Measurements from ENCODE around the gene DAB1.

Gene DAB1

DNA sequence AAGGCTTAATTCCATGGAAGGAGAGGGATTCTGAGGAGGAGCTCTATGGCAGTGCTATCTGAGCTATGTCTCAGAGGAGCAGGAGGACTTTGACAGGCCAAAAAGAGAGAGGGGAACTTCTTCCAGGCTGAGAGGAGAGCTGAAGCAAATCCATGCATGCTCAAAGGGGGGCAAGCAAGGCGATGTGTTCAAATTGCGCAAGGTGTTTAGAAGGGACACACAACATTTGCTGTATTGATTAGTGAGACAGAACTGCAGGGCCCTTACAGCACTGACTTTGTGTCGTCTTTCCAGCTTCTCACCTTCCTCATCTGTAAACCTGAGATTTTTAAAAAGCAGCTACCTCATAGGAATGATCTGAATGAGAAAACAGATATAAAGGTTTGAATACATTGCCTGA is 145.3 kb downstream of the DAB1 start:
- H3K4me3 ChIP-seq (ENCODE audit: low read depth, low read length) = no peak overlapping the region
- TF ChIP-seq, protein P1, sequence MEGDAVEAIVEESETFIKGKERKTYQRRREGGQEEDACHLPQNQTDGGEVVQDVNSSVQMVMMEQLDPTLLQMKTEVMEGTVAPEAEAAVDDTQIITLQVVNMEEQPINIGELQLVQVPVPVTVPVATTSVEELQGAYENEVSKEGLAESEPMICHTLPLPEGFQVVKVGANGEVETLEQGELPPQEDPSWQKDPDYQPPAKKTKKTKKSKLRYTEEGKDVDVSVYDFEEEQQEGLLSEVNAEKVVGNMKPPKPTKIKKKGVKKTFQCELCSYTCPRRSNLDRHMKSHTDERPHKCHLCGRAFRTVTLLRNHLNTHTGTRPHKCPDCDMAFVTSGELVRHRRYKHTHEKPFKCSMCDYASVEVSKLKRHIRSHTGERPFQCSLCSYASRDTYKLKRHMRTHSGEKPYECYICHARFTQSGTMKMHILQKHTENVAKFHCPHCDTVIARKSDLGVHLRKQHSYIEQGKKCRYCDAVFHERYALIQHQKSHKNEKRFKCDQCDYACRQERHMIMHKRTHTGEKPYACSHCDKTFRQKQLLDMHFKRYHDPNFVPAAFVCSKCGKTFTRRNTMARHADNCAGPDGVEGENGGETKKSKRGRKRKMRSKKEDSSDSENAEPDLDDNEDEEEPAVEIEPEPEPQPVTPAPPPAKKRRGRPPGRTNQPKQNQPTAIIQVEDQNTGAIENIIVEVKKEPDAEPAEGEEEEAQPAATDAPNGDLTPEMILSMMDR (IDR thresholded peaks at IDR 0.05; ENCODE audit: control insufficient read depth, extremely low read depth, insufficient read depth) = no peak
- DNase-seq (ENCODE audit: low read depth) = no peak

DNA sequence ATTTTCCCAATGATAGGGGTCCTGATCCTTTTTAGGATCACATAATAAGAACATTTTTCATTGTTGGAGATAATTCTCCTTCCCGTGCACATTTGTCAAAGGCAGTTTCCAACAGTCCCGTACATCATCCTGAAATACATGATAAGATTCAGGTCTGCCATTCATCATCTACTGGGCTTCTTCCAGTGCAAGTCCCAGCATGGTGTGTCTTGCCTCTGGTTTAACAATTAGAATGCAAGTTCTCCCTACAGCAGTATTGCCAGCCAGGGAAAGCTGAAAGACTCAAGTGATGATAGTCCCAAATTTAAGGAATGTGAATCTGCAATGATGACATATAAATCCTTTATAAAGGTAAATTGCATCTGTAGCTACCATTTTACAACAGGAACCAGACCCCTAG is 146.2 kb downstream of the DAB1 start:
- TF ChIP-seq, protein P1 (IDR thresholded peaks at IDR 0.05; ENCODE audit: control insufficient read depth, extremely low read depth, insufficient read depth) = no peak
- DNase-seq (ENCODE audit: low read depth) = no peak
- no peak overlapping the region for H3K4me3 ChIP-seq (ENCODE audit: low read depth, low read length)

DNA sequence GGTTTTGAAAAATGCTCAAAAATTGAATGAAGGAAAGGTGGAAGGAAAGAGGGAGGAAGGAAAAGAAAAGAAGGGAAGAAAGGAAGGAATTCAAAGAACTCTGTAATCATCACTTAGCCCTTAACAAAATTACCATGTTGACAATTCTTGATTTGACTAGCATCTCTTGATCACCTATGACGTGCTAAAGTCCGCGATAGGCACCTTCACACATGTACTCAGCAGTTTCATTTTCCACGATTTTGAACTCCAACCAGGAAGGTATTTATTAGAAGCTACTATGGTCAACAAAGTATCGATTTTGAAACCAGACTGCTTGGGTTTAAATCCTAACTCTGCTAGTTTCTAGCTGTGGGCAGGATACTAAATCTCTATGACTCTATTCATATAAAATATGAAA is 146.9 kb downstream of the DAB1 start:
- H3K4me3 ChIP-seq (ENCODE audit: low read depth, low read length) = no peak overlapping the region
- TF ChIP-seq, protein P1 (IDR thresholded peaks at IDR 0.05; ENCODE audit: control insufficient read depth, extremely low read depth, insufficient read depth) = no peak

DNA sequence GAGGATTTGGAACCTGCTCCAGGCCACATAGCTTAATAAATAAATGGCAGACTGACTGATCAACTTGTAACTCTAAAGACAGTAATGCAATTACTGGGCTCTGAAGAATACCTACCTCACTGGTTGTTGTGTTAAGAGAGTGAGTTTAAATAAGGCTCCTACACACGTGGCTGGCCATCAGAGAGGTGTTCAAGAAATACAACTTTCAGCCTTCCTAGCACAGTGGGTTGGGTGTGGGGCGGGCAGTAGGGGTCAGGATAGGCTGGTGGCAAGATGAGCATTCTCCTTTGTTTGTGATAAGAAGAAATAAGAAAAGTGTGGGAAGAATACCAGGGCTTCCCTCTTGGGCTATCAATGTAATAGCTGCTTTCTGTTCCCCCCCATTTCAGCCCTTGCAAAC is 151.3 kb downstream of the DAB1 start:
- no peak for DNase-seq (ENCODE audit: low read depth)
- TF ChIP-seq, protein P1 (IDR thresholded peaks at IDR 0.05; ENCODE audit: control insufficient read depth, extremely low read depth, insufficient read depth) = no peak
- no peak overlapping the region for H3K4me3 ChIP-seq (ENCODE audit: low read depth, low read length)

More for the DNA sequence above, 146.9 kb downstream of the DAB1 start:
- no peak for DNase-seq (ENCODE audit: low read depth)

DNA sequence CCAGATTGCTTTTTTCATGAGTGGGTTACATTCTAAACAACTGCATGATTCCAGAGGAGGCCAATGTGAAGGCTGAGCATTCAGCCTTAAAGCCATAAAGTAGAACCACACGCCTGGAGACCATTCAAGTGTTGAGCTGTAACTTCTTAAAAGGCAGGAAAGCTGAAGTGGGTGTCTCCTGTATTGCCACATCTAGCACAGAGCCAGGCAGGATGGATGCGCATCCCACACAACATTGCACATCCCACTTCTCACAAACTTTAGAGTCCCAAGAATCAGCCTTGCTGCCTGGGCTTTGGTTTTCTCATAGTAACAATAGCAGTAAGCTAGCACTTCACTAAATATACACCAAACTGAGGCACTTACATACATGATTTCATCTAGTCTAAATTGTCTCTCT is 151.7 kb downstream of the DAB1 start:
- TF ChIP-seq, protein P1 (IDR thresholded peaks at IDR 0.05; ENCODE audit: control insufficient read depth, extremely low read depth, insufficient read depth) = no peak
- no peak for DNase-seq (ENCODE audit: low read depth)
- no peak overlapping the region for H3K4me3 ChIP-seq (ENCODE audit: low read depth, low read length)

DNA sequence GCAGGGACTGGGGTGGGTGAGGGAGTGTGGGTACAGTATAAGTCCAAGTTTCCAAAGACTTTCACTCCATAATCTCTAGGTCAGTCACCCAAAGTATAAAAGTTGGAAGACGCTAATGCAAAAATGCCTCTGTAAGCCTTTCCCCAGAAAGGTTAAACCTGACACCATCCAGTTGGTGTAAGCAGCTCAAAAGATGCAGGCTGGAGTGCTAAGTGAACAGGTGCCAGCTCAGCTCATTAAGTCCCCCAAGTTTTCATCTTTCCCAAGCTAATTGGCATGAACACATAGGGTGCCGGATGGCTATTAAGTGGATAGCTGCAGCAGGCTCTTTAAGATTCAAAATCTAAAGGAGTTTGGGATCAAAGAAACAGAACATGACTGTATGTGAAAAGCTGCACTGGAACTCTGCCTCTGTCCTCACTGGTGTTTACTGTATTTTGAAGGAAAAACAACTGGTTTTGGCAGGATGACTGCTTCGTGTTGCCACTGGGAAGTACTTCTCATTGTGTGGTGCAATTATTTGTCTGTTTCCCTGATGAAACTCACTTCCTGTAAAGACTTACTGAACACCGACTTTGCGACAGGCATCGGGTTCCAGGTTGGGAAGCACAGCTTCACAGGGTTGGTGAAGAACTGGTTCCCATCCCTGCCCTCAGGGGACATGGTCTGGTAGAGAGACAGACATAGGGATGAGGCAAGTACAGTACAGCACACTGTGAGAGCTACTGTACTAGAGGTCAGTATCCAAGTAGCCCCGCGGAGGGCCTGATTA is 152.7 kb downstream of the DAB1 start:
- no peak overlapping the region for H3K4me3 ChIP-seq (ENCODE audit: low read depth, low read length)
- TF ChIP-seq, protein P1 (IDR thresholded peaks at IDR 0.05; ENCODE audit: control insufficient read depth, extremely low read depth, insufficient read depth) = no peak
- no peak for DNase-seq (ENCODE audit: low read depth)

Measured in LNCaP clone FGC (cell line).